CD14-positive monocyte (primary cell): Measurements from ENCODE around the gene CYSTM1. TPM values are rescaled to one million over a fixed set of nuclear protein-coding genes. Genes with fewer than 3 reads are reported as not detected.

Experiments
- DNase-seq, 3 donors: peaks; one replicate each; pipeline ENCODE4 v3.0.0-alpha.2; 2011 to 2022
- H2AFZ ChIP-seq: 2 replicates; pipeline ENCODE4 v1.6.0; 2012; ENCODE audit warnings: mild to moderate bottlenecking, low read depth, low read length, inconsistent platforms; ENCODE audit not compliant: insufficient read depth, poor library complexity, severe bottlenecking
- H3K27ac ChIP-seq, 2 donors: 1 replicate in 1 of 2; 2 replicates in 1 of 2; pipeline ENCODE4 v1.5.1; 2012 to 2013; ENCODE audit warnings: low read length in 2 of 2, control low read depth in 1 of 2, inconsistent platforms in 1 of 2, low read depth in 1 of 2, mild to moderate bottlenecking in 1 of 2
- H3K27me3 ChIP-seq, 2 donors: one replicate each; pipeline versions ENCODE4 v1.6.0 to v1.6.1; 2011 to 2013; ENCODE audit warnings: low read length in 2 of 2; ENCODE audit not compliant: control insufficient read depth in 2 of 2, insufficient read depth in 2 of 2
- H3K36me3 ChIP-seq, 2 donors: replicated peaks in 1 of 2; 1 replicate in 1 of 2; 2 replicates in 1 of 2; pipeline versions ENCODE4 v1.5.1 to v1.6.1; 2012 to 2013; ENCODE audit warnings: low read length in 2 of 2, control low read depth in 1 of 2, inconsistent platforms in 1 of 2, mild to moderate bottlenecking in 1 of 2; ENCODE audit not compliant: insufficient read depth in 2 of 2, control insufficient read depth in 1 of 2
- H3K4me1 ChIP-seq, 2 donors: 1 replicate in 1 of 2; 2 replicates in 1 of 2; pipeline versions ENCODE4 v1.5.1 to v1.6.1; 2012 to 2013; ENCODE audit warnings: low read length in 2 of 2, control low read depth in 1 of 2, inconsistent platforms in 1 of 2, mild to moderate bottlenecking in 1 of 2, moderate library complexity in 1 of 2; ENCODE audit not compliant: insufficient read depth in 2 of 2, control insufficient read depth in 1 of 2
- H3K4me2 ChIP-seq: replicated peaks from 2 replicates; pipeline ENCODE3; 2012; ENCODE audit warnings: low read length, moderate library complexity, mild to moderate bottlenecking; ENCODE audit not compliant: poor library complexity, severe bottlenecking; ENCODE audit errors: extremely low read depth
- H3K4me3 ChIP-seq, 3 experiments: fragments of 200-600 bp in 1 of 3; sonication (generic) in 1 of 3; replicated peaks in 1 of 3; 1 replicate in 2 of 3; 2 replicates in 1 of 3; pipeline ENCODE4 v1.5.1; 2011 to 2013; ENCODE audit warnings: low read length in 3 of 3, mild to moderate bottlenecking in 3 of 3, control low read depth in 2 of 3, low read depth in 2 of 3, inconsistent platforms in 1 of 3, moderate library complexity in 1 of 3
- H3K79me2 ChIP-seq: 2 replicates; pipeline ENCODE4 v1.6.0; 2012; ENCODE audit warnings: mild to moderate bottlenecking, control low read depth, inconsistent platforms, low read length, moderate library complexity; ENCODE audit not compliant: insufficient read depth
- H3K9ac ChIP-seq: 2 replicates; pipeline ENCODE4 v1.6.0; 2017; ENCODE audit warnings: low read length, mild to moderate bottlenecking; ENCODE audit not compliant: insufficient read depth, poor library complexity, severe bottlenecking
- H3K9me3 ChIP-seq, 2 donors: replicated peaks in 1 of 2; 1 replicate in 1 of 2; 2 replicates in 1 of 2; pipeline versions ENCODE4 v1.5.1 to v1.6.1; 2012 to 2013; ENCODE audit warnings: low read length in 2 of 2, control low read depth in 1 of 2; ENCODE audit not compliant: control insufficient read depth in 1 of 2, insufficient read depth in 1 of 2
- H4K20me1 ChIP-seq: 2 replicates; pipeline ENCODE4 v1.6.0; 2012; ENCODE audit warnings: mild to moderate bottlenecking, low read length, control low read depth, moderate library complexity; ENCODE audit not compliant: insufficient read depth
- H3K27ac Mint-ChIP-seq, 7 donors: one replicate each; pipeline ENCODE4 v1.8.0; 2020; ENCODE audit warnings: mild to moderate bottlenecking in 7 of 7, mixed read lengths in 7 of 7, moderate library complexity in 6 of 7, inconsistent platforms in 2 of 7
- H3K27me3 Mint-ChIP-seq, 3 donors: one replicate each; pipeline ENCODE4 v1.8.0; 2021 to 2022; ENCODE audit warnings: low read depth in 3 of 3, mild to moderate bottlenecking in 3 of 3, mixed read lengths in 3 of 3, moderate library complexity in 3 of 3, inconsistent platforms in 1 of 3
- H3K36me3 Mint-ChIP-seq, 2 donors: one replicate each; pipeline ENCODE4 v1.8.0; 2020; ENCODE audit warnings: mixed read lengths in 2 of 2, inconsistent platforms in 1 of 2, mild to moderate bottlenecking in 1 of 2
- H3K4me1 Mint-ChIP-seq: one replicate; pipeline ENCODE4 v1.8.0; 2020; ENCODE audit warnings: mild to moderate bottlenecking, mixed read lengths
- H3K4me3 Mint-ChIP-seq, 2 donors: one replicate each; pipeline ENCODE4 v1.8.0; 2020; ENCODE audit warnings: mild to moderate bottlenecking in 2 of 2, mixed read lengths in 2 of 2, moderate library complexity in 1 of 2
- H3K9me3 Mint-ChIP-seq, 7 donors: one replicate each; pipeline ENCODE4 v1.8.0; 2020 to 2022; ENCODE audit warnings: mixed read lengths in 7 of 7, mild to moderate bottlenecking in 6 of 7, moderate library complexity in 6 of 7, inconsistent platforms in 2 of 7
- CTCF ChIP-seq: fragments of 200-600 bp; IDR thresholded peaks from one replicate; pipeline ENCODE4 v1.8.0; 2022; ENCODE audit warnings: antibody characterized with exemption, mild to moderate bottlenecking
- WGBS: methylation state at CpG from one replicate; pipeline ENCODE4 v1.1.5; 2013; ENCODE audit warnings: missing lambda C conversion rate; ENCODE audit not compliant: insufficient coverage; 5-methylcytosine and 5-hydroxymethylcytosine counted together
- intact Hi-C, 2 donors: fragments of 100-400 bp; cut with micrococcal nuclease; formaldehyde crosslinking; loops; one replicate each; pipeline versions ENCODE4 v1.15.0 to v1.15.1; 2023
- polyA plus RNA-seq, 3 donors: library from polyadenylated mRNA; depleted of rRNA in 1 of 3; unstranded in 2 of 3; stranded (reverse) in 1 of 3; fragments of 300-500 nt in 2 of 3; fragments of >200 nt in 1 of 3; fragmentation: Illumina TruSeq in 2 of 3; gene quantifications; 1 replicate in 2 of 3; 2 replicates in 1 of 3; pipeline ENCODE4 v1.2.3, GENCODE V29; 2012 to 2021

The CYSTM1 gene
- polyA plus RNA-seq, 3 donors = 14.0 to 40.0 (median 36.7) TPM

- H4K20me1 ChIP-seq = no peaks in the 10 kb centered on the region
- H3K79me2 ChIP-seq = peaks cover 23% of the 10 kb centered on the region
- Mint-ChIP-seq H3K9me3 (no peaks in the 10 kb centered on the region), H3K4me3 (no peak overlapping the region), H3K27ac (peak overlapping the region in 1 of 7 donors; percentile 20), H3K36me3 (peaks cover 26 to 48% of the 10 kb centered on the region in 2 donors), H3K27me3 (no peaks in the 10 kb centered on the region), H3K4me1 (peaks cover 36% of the 10 kb centered on the region)
- no peak overlapping the region for H3K9ac ChIP-seq
- no peak for TF ChIP-seq CTCF
- DNase-seq = no peak
- H3K4me3 ChIP-seq = no peak overlapping the region
- H3K4me1 ChIP-seq = peaks cover 23 to 31% of the 10 kb centered on the region in 2 donors
- H3K9me3 ChIP-seq = no peaks in the 10 kb centered on the region
- 95% methylated on average over 3 of the region's 4 CpGs for WGBS
- no peak overlapping the region for H3K4me2 ChIP-seq
- no peaks in the 10 kb centered on the region for H3K27me3 ChIP-seq
- no peak overlapping the region for H2AFZ ChIP-seq
- intact Hi-C loops = loop anchor here in 1 of 2 donors (1.0 to 5.0 kb wide), 3 partner anchors 19 to 114 kb away; no protein-coding TSS in a partner anchor
- no peak overlapping the region for H3K27ac ChIP-seq
- peaks cover 0 to under 1% of the 10 kb centered on the region in 2 donors for H3K36me3 ChIP-seq
Measured at GRCh38 chr5:140243706-140244250, 68.8 kb downstream of the CYSTM1 start.

GRCh38 chr5:140244525-140245025 lies 69.6 kb downstream of the CYSTM1 start:
- peak overlapping the region; percentile 49 for H3K4me2 ChIP-seq
- H3K27ac Mint-ChIP-seq = peak overlapping the region; percentile 73 to 96 (median 89)

More at GRCh38 chr5:140244525-140245025, 69.6 kb downstream of the CYSTM1 start:
- no peaks in the 10 kb centered on the region for H4K20me1 ChIP-seq
- H3K4me1 ChIP-seq = peaks cover 21 to 25% of the 10 kb centered on the region in 2 donors
- H3K36me3 ChIP-seq = peaks cover 0 to 9% of the 10 kb centered on the region in 2 donors
- peak; percentile 84 to 88 (median 86) for DNase-seq
- H3K27ac ChIP-seq = peak overlapping the region in 1 of 2 donors; percentile 63
- no peaks in the 10 kb centered on the region for H3K9me3 ChIP-seq
- H3K4me3 Mint-ChIP-seq = peak overlapping the region; percentile 60 to 63
- WGBS = 12% methylated on average over 13 of the region's 14 CpGs
- H3K79me2 ChIP-seq = peaks cover 29% of the 10 kb centered on the region
- no peaks in the 10 kb centered on the region for H3K27me3 ChIP-seq
- peaks cover 34 to 56% of the 10 kb centered on the region in 2 donors for H3K36me3 Mint-ChIP-seq
- H3K4me1 Mint-ChIP-seq = peaks cover 35% of the 10 kb centered on the region
- H3K9me3 Mint-ChIP-seq = no peaks in the 10 kb centered on the region
- peak overlapping the region in 1 of 3 experiments; percentile 48 for H3K4me3 ChIP-seq
- H3K27me3 Mint-ChIP-seq = peaks cover 0 to 2% (median 0%) of the 10 kb centered on the region in 3 donors
- peak; percentile 89 for TF ChIP-seq CTCF
- H3K9ac ChIP-seq = no peak overlapping the region
- no peak overlapping the region for H2AFZ ChIP-seq
- intact Hi-C loops = loop anchor here (1.0 to 5.0 kb wide), 4 partner anchors 18 to 113 kb away; no protein-coding TSS in a partner anchor
